CD4-positive, CD25-positive, alpha-beta regulatory T cell (primary cell): ENCODE data around the gene ZNRD2. TPM values are rescaled to one million over a fixed set of nuclear protein-coding genes. Genes with fewer than 3 reads are reported as not detected.
A peak's percentile ranks its signal among the peaks of the same experiment; 100 is the strongest.

ENCODE experiments used
- ATAC-seq, 2 donors: fragments of 150-1000 bp; cut with Tn5 transposase; one replicate each; pipeline ENCODE4 v1.10.0; 2021; ENCODE audit warnings: low read depth in 2 of 2, moderate number of reproducible peaks in 2 of 2, moderate library complexity in 1 of 2
- DNase-seq, 3 donors: peaks; one replicate each; pipeline versions ENCODE4 v3.0.0 to v3.0.0-alpha.2; 2012 to 2022; ENCODE audit warnings: mixed read lengths in 1 of 3
- H3K27ac ChIP-seq: one replicate; pipeline ENCODE4 v1.7.0; 2013; ENCODE audit warnings: mild to moderate bottlenecking, low read length; ENCODE audit not compliant: insufficient read depth, poor library complexity, severe bottlenecking
- H3K27me3 ChIP-seq: one replicate; pipeline ENCODE4 v1.7.0; 2013; ENCODE audit warnings: low read length; ENCODE audit not compliant: control insufficient read depth, insufficient read depth
- H3K36me3 ChIP-seq: one replicate; pipeline ENCODE4 v1.7.0; 2013; ENCODE audit warnings: mild to moderate bottlenecking, low read length, moderate library complexity; ENCODE audit not compliant: control insufficient read depth, insufficient read depth
- H3K4me1 ChIP-seq: 2 replicates; pipeline ENCODE4 v1.7.0; 2013; ENCODE audit warnings: mild to moderate bottlenecking, low read length; ENCODE audit not compliant: insufficient read depth, control insufficient read depth, poor library complexity, severe bottlenecking
- H3K4me3 ChIP-seq: one replicate; pipeline ENCODE4 v1.7.0; 2013; ENCODE audit warnings: low read depth, mild to moderate bottlenecking, low read length, moderate library complexity
- H3K9me3 ChIP-seq, 2 experiments: 1 replicate in 1 of 2; 2 replicates in 1 of 2; pipeline ENCODE4 v1.7.0; 2013; ENCODE audit warnings: low read length in 2 of 2, mild to moderate bottlenecking in 1 of 2, moderate library complexity in 1 of 2; ENCODE audit not compliant: control insufficient read depth in 2 of 2
- H3K27ac Mint-ChIP-seq, 3 donors: one replicate each; pipeline ENCODE4 v1.8.0; 2020 to 2022; ENCODE audit warnings: mild to moderate bottlenecking in 3 of 3, mixed read lengths in 3 of 3, moderate library complexity in 2 of 3
- H3K27me3 Mint-ChIP-seq: one replicate; pipeline ENCODE4 v1.8.0; 2022; ENCODE audit warnings: mild to moderate bottlenecking, mixed read lengths
- H3K36me3 Mint-ChIP-seq: one replicate; pipeline ENCODE4 v1.8.0; 2020; ENCODE audit warnings: mixed read lengths
- H3K4me1 Mint-ChIP-seq, 4 donors: one replicate each; pipeline ENCODE4 v1.8.0; 2020 to 2022; ENCODE audit warnings: mixed read lengths in 4 of 4, mild to moderate bottlenecking in 1 of 4
- H3K4me3 Mint-ChIP-seq, 4 donors: one replicate each; pipeline ENCODE4 v1.8.0; 2020 to 2022; ENCODE audit warnings: mild to moderate bottlenecking in 4 of 4, mixed read lengths in 4 of 4, moderate library complexity in 3 of 4
- H3K9me3 Mint-ChIP-seq, 7 donors: one replicate each; pipeline ENCODE4 v1.8.0; 2020 to 2022; ENCODE audit warnings: mixed read lengths in 7 of 7, mild to moderate bottlenecking in 3 of 7, moderate library complexity in 2 of 7
- polyA plus RNA-seq, 4 donors: library from polyadenylated mRNA; unstranded; fragments of 300-500 nt; fragmentation: Illumina TruSeq; gene quantifications; one replicate each; pipeline ENCODE4 v1.2.3, GENCODE V29; 2021
- total RNA-seq: library from RNA; stranded (reverse); gene quantifications from one replicate; pipeline ENCODE4 v1.2.3, GENCODE V29; 2022

Gene ZNRD2
- total and polyA plus RNA-seq, 5 donors from 2014 or later: 34.6 to 84.7 (median 71.6) TPM

GRCh38 chr11:65548395-65548794 is 21.9 kb upstream of the ZNRD2 start:
- no peak for DNase-seq
- H3K4me3 Mint-ChIP-seq: peak overlapping the region; percentile 59 to 90 (median 72)
- peak overlapping the region; percentile 76 to 97 (median 81) for H3K27ac Mint-ChIP-seq
- peaks cover 52% of the 10 kb centered on the region for H3K4me1 ChIP-seq
- H3K4me3 ChIP-seq: no peak overlapping the region
- H3K9me3 ChIP-seq: no peaks in the 10 kb centered on the region
- H3K36me3 ChIP-seq: no peaks in the 10 kb centered on the region
- H3K27me3 Mint-ChIP-seq: no peaks in the 10 kb centered on the region
- H3K27ac ChIP-seq: peak overlapping the region; percentile 39
- ATAC-seq: no peak
- H3K4me1 Mint-ChIP-seq: peaks cover 6 to 80% (median 51%) of the 10 kb centered on the region in 4 donors
- peaks cover 17% of the 10 kb centered on the region for H3K36me3 Mint-ChIP-seq
- no peaks in the 10 kb centered on the region for H3K9me3 Mint-ChIP-seq
- no peaks in the 10 kb centered on the region for H3K27me3 ChIP-seq

- H3K27ac Mint-ChIP-seq: peak overlapping the region in 2 of 3 donors; percentile 62 to 81
- no peak for DNase-seq
- no peaks in the 10 kb centered on the region for H3K9me3 Mint-ChIP-seq
- Histone ChIP-seq H3K27me3 (no peaks in the 10 kb centered on the region), H3K27ac (no peak overlapping the region), H3K4me1 (peaks cover 59% of the 10 kb centered on the region), H3K9me3 (no peaks in the 10 kb centered on the region), H3K36me3 (no peaks in the 10 kb centered on the region), H3K4me3 (no peak overlapping the region)
- H3K36me3 Mint-ChIP-seq: peaks cover 17% of the 10 kb centered on the region
- peaks cover 6 to 78% (median 50%) of the 10 kb centered on the region in 4 donors for H3K4me1 Mint-ChIP-seq
- H3K4me3 Mint-ChIP-seq: peak overlapping the region in 3 of 4 donors; percentile 56 to 67 (median 67)
- no peak for ATAC-seq
- H3K27me3 Mint-ChIP-seq: no peaks in the 10 kb centered on the region
Observed at GRCh38 chr11:65549096-65549495, 21.2 kb upstream of the ZNRD2 start.

- ATAC-seq: peak; percentile 62 to 68
- Histone ChIP-seq H3K36me3 (no peaks in the 10 kb centered on the region), H3K4me1 (peaks cover 74% of the 10 kb centered on the region), H3K27me3 (no peaks in the 10 kb centered on the region), H3K27ac (no peak overlapping the region), H3K4me3 (no peak overlapping the region), H3K9me3 (no peaks in the 10 kb centered on the region)
- DNase-seq: peak; percentile 57 to 83 (median 68)
- Mint-ChIP-seq H3K4me1 (peaks cover 6 to 83% (median 59%) of the 10 kb centered on the region in 4 donors), H3K27ac (peak overlapping the region in 2 of 3 donors; percentile 91 to 95), H3K4me3 (peak overlapping the region; percentile 49 to 86 (median 75)), H3K9me3 (no peaks in the 10 kb centered on the region), H3K36me3 (peaks cover 17% of the 10 kb centered on the region), H3K27me3 (no peaks in the 10 kb centered on the region)
Observed at GRCh38 chr11:65551572-65552387, 18.5 kb upstream of the ZNRD2 start.

GRCh38 chr11:65552388-65552951 is 17.8 kb upstream of the ZNRD2 start:
- H3K4me1 Mint-ChIP-seq: peaks cover 6 to 83% (median 59%) of the 10 kb centered on the region in 4 donors
- H3K27ac Mint-ChIP-seq: peak overlapping the region; percentile 10 to 95 (median 91)
- H3K36me3 Mint-ChIP-seq: peaks cover 17% of the 10 kb centered on the region
- DNase-seq: no peak
- no peaks in the 10 kb centered on the region for H3K9me3 Mint-ChIP-seq
- Histone ChIP-seq H3K36me3 (no peaks in the 10 kb centered on the region), H3K9me3 (no peaks in the 10 kb centered on the region), H3K4me3 (no peak overlapping the region), H3K27me3 (no peaks in the 10 kb centered on the region), H3K4me1 (peaks cover 74% of the 10 kb centered on the region), H3K27ac (peak overlapping the region; percentile 61)
- ATAC-seq: no peak
- no peaks in the 10 kb centered on the region for H3K27me3 Mint-ChIP-seq
- H3K4me3 Mint-ChIP-seq: peak overlapping the region; percentile 49 to 86 (median 75)

GRCh38 chr11:65553301-65554001 is 16.8 kb upstream of the ZNRD2 start:
- Histone ChIP-seq H3K36me3 (no peaks in the 10 kb centered on the region), H3K27ac (peak overlapping the region; percentile 61), H3K4me3 (no peak overlapping the region), H3K9me3 (no peaks in the 10 kb centered on the region), H3K27me3 (no peaks in the 10 kb centered on the region), H3K4me1 (peaks cover 65% of the 10 kb centered on the region)
- Mint-ChIP-seq H3K4me3 (peak overlapping the region in 3 of 4 donors; percentile 60 to 76 (median 76)), H3K27ac (peak overlapping the region in 2 of 3 donors; percentile 26 to 95), H3K27me3 (no peaks in the 10 kb centered on the region), H3K4me1 (peaks cover 6 to 74% (median 52%) of the 10 kb centered on the region in 4 donors), H3K9me3 (no peaks in the 10 kb centered on the region), H3K36me3 (peaks cover 17% of the 10 kb centered on the region)
- ATAC-seq (peak; percentile 62 to 73), DNase-seq (peak; percentile 68 to 92 (median 81))

- Histone ChIP-seq H3K27me3 (no peaks in the 10 kb centered on the region), H3K9me3 (no peaks in the 10 kb centered on the region), H3K4me1 (peaks cover 68% of the 10 kb centered on the region), H3K27ac (peak overlapping the region; percentile 61), H3K4me3 (no peak overlapping the region), H3K36me3 (no peaks in the 10 kb centered on the region)
- Mint-ChIP-seq H3K27ac (peak overlapping the region; percentile 91 to 97 (median 97)), H3K27me3 (no peaks in the 10 kb centered on the region), H3K4me1 (peaks cover 6 to 69% (median 47%) of the 10 kb centered on the region in 4 donors), H3K9me3 (no peaks in the 10 kb centered on the region), H3K4me3 (peak overlapping the region; percentile 74 to 89 (median 86)), H3K36me3 (peaks cover 15% of the 10 kb centered on the region)
- ATAC-seq: no peak
- DNase-seq: peak in 1 of 3 donors; percentile 52
Observed at GRCh38 chr11:65554057-65554818, 16.0 kb upstream of the ZNRD2 start.

GRCh38 chr11:65554842-65555430 is 15.3 kb upstream of the ZNRD2 start:
- H3K27ac ChIP-seq: peak overlapping the region; percentile 61
- peaks cover 69% of the 10 kb centered on the region for H3K4me1 ChIP-seq
- H3K27ac Mint-ChIP-seq: peak overlapping the region; percentile 91 to 97 (median 97)
- H3K9me3 Mint-ChIP-seq: no peaks in the 10 kb centered on the region
- H3K36me3 Mint-ChIP-seq: peaks cover 14% of the 10 kb centered on the region
- H3K27me3 ChIP-seq: no peaks in the 10 kb centered on the region
- H3K4me1 Mint-ChIP-seq: peaks cover 6 to 70% (median 47%) of the 10 kb centered on the region in 4 donors
- peak overlapping the region; percentile 74 to 89 (median 86) for H3K4me3 Mint-ChIP-seq
- H3K27me3 Mint-ChIP-seq: no peaks in the 10 kb centered on the region
- ATAC-seq (no peak), DNase-seq (no peak)
- no peaks in the 10 kb centered on the region for H3K36me3 ChIP-seq
- no peaks in the 10 kb centered on the region for H3K9me3 ChIP-seq
- no peak overlapping the region for H3K4me3 ChIP-seq
